Measurements from ENCODE around the gene SOS2.
"Not testable (repeated sequence)": the region's sequence is repeated elsewhere in the genome, so short reads cannot be mapped to it uniquely, and the experiment has no call there.

SOS2 gene

GRCh38 chr14:50085570-50086320 lies 145.6 kb downstream of the SOS2 start:
- DNase-seq (ENCODE audit: low read depth in 2 of 2): no peak

- DNase-seq (ENCODE audit: low read depth in 2 of 2): no peak
Observed at GRCh38 chr14:50084666-50085065, 146.7 kb downstream of the SOS2 start.

- peak in 1 of 2 donors; percentile 68 for DNase-seq (ENCODE audit: low read depth in 2 of 2)
Observed at GRCh38 chr14:50083467-50084337, 147.7 kb downstream of the SOS2 start.

DNA sequence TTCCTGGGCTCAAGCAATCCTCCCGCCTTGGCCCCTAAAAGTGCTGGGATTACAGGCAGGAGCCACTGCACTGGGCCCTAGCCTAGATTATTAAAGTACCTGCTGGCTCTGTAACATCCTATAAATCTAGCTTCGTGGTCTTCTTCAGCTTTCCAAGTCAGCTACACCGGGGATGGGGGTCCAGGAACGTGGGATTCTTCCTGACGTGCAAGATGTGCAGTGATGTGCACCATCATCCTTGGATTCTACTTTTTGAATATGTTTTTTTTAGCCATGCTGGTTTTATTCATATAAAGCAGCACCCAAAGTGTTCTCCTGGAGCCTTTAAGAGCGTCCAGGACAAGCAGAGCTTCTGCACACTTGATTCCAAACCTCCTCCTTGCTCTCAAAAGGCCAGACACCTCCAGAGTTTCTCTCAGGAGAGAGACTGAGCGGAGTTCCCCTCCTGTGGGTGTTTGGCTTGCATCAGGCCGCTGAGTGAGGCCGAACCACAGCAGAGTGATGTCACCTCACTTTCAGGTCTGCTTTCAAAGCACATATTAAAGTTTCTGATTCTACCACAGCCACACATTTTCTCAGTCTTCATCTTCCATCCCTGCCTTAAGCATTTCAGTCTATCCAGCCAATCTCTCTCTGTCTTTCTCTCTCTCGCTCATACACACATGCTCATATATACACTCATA lies 148.5 kb downstream of the SOS2 start:
- DNase-seq (ENCODE audit: low read depth in 2 of 2): peak; percentile 66 to 83

GRCh38 chr14:50082308-50082742 lies 149.1 kb downstream of the SOS2 start:
- DNase-seq (ENCODE audit: low read depth in 2 of 2): no peak

DNA sequence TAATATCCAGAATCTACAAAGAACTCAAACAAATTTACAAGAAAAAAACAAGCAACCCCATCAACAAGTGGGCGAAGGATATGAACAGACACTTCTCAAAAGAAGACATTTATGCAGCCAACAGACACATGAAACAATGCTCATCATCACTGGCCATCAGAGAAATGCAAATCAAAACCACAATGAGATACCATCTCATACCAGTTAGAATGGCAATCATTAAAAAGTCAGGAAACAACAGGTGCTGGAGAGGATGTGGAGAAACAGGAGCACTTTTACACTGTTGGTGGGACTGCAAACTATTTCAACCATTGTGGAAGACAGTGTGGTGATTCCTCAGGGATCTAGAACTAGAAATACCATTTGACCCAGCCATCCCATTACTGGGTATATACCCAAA lies 152.3 kb downstream of the SOS2 start:
- DNase-seq (ENCODE audit: low read depth in 2 of 2): not testable (repeated sequence)

GRCh38 chr14:50073663-50074062 lies 157.7 kb downstream of the SOS2 start:
- DNase-seq (ENCODE audit: low read depth in 2 of 2): not testable (repeated sequence)

DNA sequence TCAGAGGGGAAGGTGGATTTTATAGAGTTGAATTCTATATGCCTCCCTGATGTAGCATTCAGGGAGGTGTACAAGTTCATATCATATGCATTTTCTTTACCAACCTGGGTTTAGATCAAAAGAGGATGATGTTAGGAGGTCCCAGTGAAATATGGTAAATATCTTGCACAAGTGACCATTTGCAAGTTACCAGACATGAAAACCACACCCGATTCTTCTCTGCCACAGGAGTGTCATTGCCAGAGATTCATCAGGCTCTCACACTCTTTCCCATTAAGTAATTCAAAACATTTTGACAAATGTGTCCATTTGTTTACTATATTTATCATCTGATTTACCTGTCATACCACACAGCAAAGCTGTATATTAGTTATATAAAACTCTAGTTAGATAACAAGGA lies 159.0 kb downstream of the SOS2 start:
- DNase-seq (ENCODE audit: low read depth in 2 of 2): no peak

DNA sequence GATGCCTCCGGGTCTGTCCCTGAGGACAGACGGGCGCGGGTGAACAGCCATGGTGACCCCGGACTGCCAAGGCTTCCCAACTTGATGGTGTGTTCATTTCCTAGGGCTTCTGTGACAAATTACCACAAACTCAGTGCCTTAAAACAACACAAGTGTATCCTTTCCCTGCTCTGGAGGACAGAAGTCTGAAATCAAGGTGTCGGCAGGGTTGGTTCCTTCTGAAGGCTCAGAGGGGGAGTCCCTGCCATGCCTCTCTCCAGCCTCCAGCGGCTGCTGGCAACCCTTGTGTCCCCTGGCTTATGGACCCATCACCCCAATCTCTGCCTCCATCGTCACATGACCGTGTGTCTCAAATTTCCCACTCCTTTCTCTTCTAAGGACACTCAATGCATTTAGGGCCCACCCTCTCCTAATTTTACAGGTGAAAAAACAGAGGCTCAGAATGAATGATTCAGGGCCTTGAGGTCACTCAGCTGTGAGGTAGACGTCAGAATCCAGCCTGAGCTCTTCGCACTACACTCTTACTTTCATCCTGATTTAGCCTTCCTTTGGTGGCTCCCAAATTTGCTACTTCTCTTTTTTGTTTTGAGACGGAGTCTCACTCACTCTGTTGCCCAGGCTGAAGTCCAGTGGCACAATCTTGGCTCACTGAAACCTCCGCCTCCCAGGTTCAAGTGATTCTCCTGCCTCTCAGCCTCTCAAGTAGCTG lies 160.4 kb downstream of the SOS2 start:
- DNase-seq (ENCODE audit: low read depth in 2 of 2): no peak

GRCh38 chr14:50070230-50070629 lies 161.1 kb downstream of the SOS2 start:
- no peak for DNase-seq (ENCODE audit: low read depth in 2 of 2)

GRCh38 chr14:50069325-50069724 lies 162.1 kb downstream of the SOS2 start:
- no peak for DNase-seq (ENCODE audit: low read depth in 2 of 2)

DNA sequence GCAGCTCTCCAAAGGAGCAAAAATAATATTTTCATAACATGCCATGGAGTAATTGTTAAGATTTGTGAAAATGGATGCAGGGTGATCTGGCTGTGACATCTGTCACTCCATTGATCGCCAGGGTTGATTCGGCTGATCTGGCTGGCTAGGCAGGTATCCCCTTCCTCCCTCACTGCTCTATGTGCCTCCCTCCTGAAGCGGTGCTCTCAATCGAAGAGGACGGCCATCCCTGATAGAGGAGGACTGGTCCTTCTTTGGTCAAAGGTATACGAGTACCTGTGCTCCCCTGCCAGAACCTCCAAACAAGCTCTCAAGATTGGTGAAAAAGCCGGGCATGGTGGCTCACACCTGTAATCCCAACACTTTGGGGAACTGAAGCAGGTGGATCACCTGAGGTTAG lies 162.9 kb downstream of the SOS2 start:
- no peak for DNase-seq (ENCODE audit: low read depth in 2 of 2)

GRCh38 chr14:50067723-50068495 lies 163.5 kb downstream of the SOS2 start:
- DNase-seq (ENCODE audit: low read depth in 2 of 2): no peak

Measured in stimulated activated CD4-positive, alpha-beta T cell treated with anti-CD3 and anti-CD28 coated beads, Interleukin-4, amount 100 ng/mL, for 48 hours (primary cell).